Measurements from ENCODE around the gene SYNGR3. TPM values are rescaled to one million over a fixed set of nuclear protein-coding genes. Genes with fewer than 3 reads are reported as not detected.
A peak's percentile ranks its signal among the peaks of the same experiment; 100 is the strongest.

SYNGR3 gene
- total and polyA plus RNA-seq, 2 of the 13 experiments (the other 11 are each of a cell fraction or from before 2014, with no cell fraction given): 0.97 to 5.7 TPM

GRCh38 chr16:2003827-2004641 lies 14.3 kb downstream of the SYNGR3 start (continued):
- TF ChIP-seq ZNF558 (CRISPR knock-in tag; IDR thresholded peaks at IDR 0.05; ENCODE audit: borderline replicate concordance) (no peak), ZNF431 (CRISPR knock-in tag; IDR thresholded peaks at IDR 0.05; ENCODE audit: borderline replicate concordance, low read depth) (no peak), PREB (CRISPR knock-in tag; IDR thresholded peaks at IDR 0.05) (no peak), ZNF205 (CRISPR knock-in tag; IDR thresholded peaks at IDR 0.05) (0 out of 2 replicates have a peak, but pooled peaks have one; percentile 51), SIN3A (IDR thresholded peaks at IDR 0.05; ENCODE audit: borderline replicate concordance, low read depth, low read length) (peak; percentile 85; the same call in 1 of the 2 replicates), ZNF275 (CRISPR knock-in tag; IDR thresholded peaks at IDR 0.05; ENCODE audit: borderline replicate concordance) (no peak), MXI1 (IDR thresholded peaks at IDR 0.05; ENCODE audit: borderline replicate concordance, low read depth, low read length) (peak; percentile 94; the same call in 1 of the 3 replicates), ZNF619 (CRISPR knock-in tag; IDR thresholded peaks at IDR 0.05) (no peak), ELK4 (CRISPR knock-in tag; IDR thresholded peaks at IDR 0.05; ENCODE audit: borderline replicate concordance) (no peak), SIN3B (IDR thresholded peaks at IDR 0.05; ENCODE audit: low read length) (no peak), CBFB (CRISPR knock-in tag; IDR thresholded peaks at IDR 0.05) (0 out of 2 replicates have a peak, but pooled peaks have one; percentile 20), RAD51 (IDR thresholded peaks at IDR 0.05; ENCODE audit: borderline replicate concordance) (no peak), PHF21A (CRISPR knock-in tag; IDR thresholded peaks at IDR 0.05) (no peak), DMAP1 (CRISPR knock-in tag; IDR thresholded peaks at IDR 0.05) (peak; percentile 58; the same call in 1 of the 2 replicates), LCORL (IDR thresholded peaks at IDR 0.05) (no peak), LCORL (CRISPR knock-in tag; IDR thresholded peaks at IDR 0.05) (peak; percentile 78), CHD2 (IDR thresholded peaks at IDR 0.05; ENCODE audit: low read depth, low read length) (no peak; the same call in 1 of the 2 replicates), RXRA (CRISPR knock-in tag; IDR thresholded peaks at IDR 0.05) (no peak; the same call in 1 of the 2 replicates), ZNF772 (CRISPR knock-in tag; IDR thresholded peaks at IDR 0.05) (peak; percentile 67; the same call in 1 of the 2 replicates), TFAP4 (IDR thresholded peaks at IDR 0.05; ENCODE audit: borderline replicate concordance, low read depth) (peak; percentile 91), ZBTB14 (CRISPR knock-in tag; IDR thresholded peaks at IDR 0.05) (no peak), NFIB (CRISPR knock-in tag; IDR thresholded peaks at IDR 0.05; ENCODE audit: borderline replicate concordance) (no peak), ZNF678 (CRISPR knock-in tag; IDR thresholded peaks at IDR 0.05) (no peak), ZNF513 (CRISPR knock-in tag; conservative IDR thresholded peaks at IDR 0.05) (no peak)

Measured in HepG2 (cell line).